ENCODE measurements around the gene ATAD3A. TPM values are rescaled to one million over a fixed set of nuclear protein-coding genes. Genes with fewer than 3 reads are reported as not detected.

Gene ATAD3A
- total and polyA plus RNA-seq, 9 of the 15 experiments (the other 6 are each of a cell fraction or from before 2014, with no cell fraction given) = 0.10 to 173 (median 36.7) TPM

GRCh38 chr1:1573843-1574720 lies 62.1 kb downstream of the ATAD3A start (continued):
- TF ChIP-seq, protein P1, sequence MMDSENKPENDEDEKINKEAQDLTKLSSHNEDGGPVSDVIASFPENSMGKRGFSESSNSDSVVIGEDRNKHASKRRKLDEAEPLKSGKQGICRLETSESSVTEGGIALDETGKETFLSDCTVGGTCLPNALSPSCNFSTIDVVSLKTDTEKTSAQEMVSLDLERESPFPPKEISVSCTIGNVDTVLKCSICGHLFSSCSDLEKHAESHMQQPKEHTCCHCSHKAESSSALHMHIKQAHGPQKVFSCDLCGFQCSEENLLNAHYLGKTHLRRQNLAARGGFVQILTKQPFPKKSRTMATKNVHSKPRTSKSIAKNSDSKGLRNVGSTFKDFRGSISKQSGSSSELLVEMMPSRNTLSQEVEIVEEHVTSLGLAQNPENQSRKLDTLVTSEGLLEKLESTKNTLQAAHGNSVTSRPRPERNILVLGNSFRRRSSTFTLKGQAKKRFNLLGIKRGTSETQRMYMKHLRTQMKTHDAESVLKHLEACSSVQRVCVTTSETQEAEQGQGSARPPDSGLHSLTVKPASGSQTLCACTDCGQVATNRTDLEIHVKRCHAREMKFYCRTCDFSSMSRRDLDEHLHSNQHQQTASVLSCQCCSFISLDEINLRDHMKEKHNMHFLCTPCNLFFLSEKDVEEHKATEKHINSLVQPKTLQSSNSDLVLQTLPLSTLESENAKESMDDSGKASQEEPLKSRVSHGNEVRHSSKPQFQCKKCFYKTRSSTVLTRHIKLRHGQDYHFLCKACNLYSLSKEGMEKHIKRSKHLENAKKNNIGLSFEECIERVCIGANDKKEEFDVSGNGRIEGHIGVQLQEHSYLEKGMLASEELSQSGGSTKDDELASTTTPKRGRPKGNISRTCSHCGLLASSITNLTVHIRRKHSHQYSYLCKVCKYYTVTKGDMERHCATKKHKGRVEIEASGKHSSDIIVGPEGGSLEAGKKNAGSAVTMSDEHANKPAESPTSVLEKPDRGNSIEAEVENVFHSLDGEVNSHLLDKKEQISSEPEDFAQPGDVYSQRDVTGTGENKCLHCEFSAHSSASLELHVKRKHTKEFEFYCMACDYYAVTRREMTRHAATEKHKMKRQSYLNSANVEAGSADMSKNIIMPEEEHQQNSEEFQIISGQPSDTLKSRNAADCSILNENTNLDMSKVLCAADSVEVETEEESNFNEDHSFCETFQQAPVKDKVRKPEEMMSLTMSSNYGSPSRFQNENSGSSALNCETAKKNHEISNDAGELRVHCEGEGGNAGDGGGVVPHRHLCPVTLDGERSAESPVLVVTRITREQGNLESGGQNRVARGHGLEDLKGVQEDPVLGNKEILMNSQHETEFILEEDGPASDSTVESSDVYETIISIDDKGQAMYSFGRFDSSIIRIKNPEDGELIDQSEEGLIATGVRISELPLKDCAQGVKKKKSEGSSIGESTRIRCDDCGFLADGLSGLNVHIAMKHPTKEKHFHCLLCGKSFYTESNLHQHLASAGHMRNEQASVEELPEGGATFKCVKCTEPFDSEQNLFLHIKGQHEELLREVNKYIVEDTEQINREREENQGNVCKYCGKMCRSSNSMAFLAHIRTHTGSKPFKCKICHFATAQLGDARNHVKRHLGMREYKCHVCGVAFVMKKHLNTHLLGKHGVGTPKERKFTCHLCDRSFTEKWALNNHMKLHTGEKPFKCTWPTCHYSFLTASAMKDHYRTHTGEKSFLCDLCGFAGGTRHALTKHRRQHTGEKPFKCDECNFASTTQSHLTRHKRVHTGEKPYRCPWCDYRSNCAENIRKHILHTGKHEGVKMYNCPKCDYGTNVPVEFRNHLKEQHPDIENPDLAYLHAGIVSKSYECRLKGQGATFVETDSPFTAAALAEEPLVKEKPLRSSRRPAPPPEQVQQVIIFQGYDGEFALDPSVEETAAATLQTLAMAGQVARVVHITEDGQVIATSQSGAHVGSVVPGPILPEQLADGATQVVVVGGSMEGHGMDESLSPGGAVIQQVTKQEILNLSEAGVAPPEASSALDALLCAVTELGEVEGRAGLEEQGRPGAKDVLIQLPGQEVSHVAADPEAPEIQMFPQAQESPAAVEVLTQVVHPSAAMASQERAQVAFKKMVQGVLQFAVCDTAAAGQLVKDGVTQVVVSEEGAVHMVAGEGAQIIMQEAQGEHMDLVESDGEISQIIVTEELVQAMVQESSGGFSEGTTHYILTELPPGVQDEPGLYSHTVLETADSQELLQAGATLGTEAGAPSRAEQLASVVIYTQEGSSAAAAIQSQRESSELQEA (IDR thresholded peaks at IDR 0.05; ENCODE audit: low read depth) = no peak
- no peak for TF ChIP-seq SNIP1 (IDR thresholded peaks at IDR 0.05; ENCODE audit: low read depth)
- no peak for TF ChIP-seq HNRNPH1 (optimal IDR thresholded peaks at IDR 0.05; ENCODE audit: low read depth, low read length)
- no peak for TF ChIP-seq ZNF583 (CRISPR knock-in tag; IDR thresholded peaks at IDR 0.05)
- no peak for TF ChIP-seq CTCFL (IDR thresholded peaks at IDR 0.05; ENCODE audit: borderline replicate concordance, insufficient read depth, low read depth, low read length, poor library complexity, severe bottlenecking)
- TF ChIP-seq ZSCAN32 (CRISPR knock-in tag; IDR thresholded peaks at IDR 0.05) = no peak
- TF ChIP-seq, protein P2, sequence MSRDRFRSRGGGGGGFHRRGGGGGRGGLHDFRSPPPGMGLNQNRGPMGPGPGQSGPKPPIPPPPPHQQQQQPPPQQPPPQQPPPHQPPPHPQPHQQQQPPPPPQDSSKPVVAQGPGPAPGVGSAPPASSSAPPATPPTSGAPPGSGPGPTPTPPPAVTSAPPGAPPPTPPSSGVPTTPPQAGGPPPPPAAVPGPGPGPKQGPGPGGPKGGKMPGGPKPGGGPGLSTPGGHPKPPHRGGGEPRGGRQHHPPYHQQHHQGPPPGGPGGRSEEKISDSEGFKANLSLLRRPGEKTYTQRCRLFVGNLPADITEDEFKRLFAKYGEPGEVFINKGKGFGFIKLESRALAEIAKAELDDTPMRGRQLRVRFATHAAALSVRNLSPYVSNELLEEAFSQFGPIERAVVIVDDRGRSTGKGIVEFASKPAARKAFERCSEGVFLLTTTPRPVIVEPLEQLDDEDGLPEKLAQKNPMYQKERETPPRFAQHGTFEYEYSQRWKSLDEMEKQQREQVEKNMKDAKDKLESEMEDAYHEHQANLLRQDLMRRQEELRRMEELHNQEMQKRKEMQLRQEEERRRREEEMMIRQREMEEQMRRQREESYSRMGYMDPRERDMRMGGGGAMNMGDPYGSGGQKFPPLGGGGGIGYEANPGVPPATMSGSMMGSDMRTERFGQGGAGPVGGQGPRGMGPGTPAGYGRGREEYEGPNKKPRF (IDR thresholded peaks at IDR 0.05; ENCODE audit: low read depth, low read length) = no peak
- TF ChIP-seq PRDM10 (IDR thresholded peaks at IDR 0.05; ENCODE audit: partially characterized antibody) = peak; percentile 38
- no peak for TF ChIP-seq ZC3H11A (IDR thresholded peaks at IDR 0.05; ENCODE audit: low read depth, low read length)

Measured in K562 (cell line).